Right lobe of liver (tissue), 4 donors: ENCODE measurements around the gene GIT2.
"Not testable (repeated sequence)": the region's sequence is repeated elsewhere in the genome, so short reads cannot be mapped to it uniquely, and the experiment has no call there.

Experiments used
- CTCF ChIP-seq, 4 donors: fragments of 200-600 bp in 3 of 4; fragments of 450-650 bp in 1 of 4; IDR thresholded peaks; one replicate each; pipeline versions ENCODE4 v1.5.1 to v1.8.0; 2016 to 2022; ENCODE audit warnings: antibody characterized with exemption in 4 of 4, mild to moderate bottlenecking in 2 of 4
- POLR2A ChIP-seq: fragments of 450-650 bp; IDR thresholded peaks from one replicate; pipeline ENCODE4 v1.6.1; 2017; ENCODE audit warnings: antibody characterized with exemption, mild to moderate bottlenecking
- donor health status: DM: no; HTN: no; CAD: no.
- donor health status: DM: no; HTN: no; CAD: no.
- donor health status: DM: no; HTN: yes; CAD: no.

GRCh38 chr12:109986236-109986635, 9.9 kb downstream of the GIT2 start:
- not testable (repeated sequence) for TF ChIP-seq CTCF (IDR thresholded peaks at IDR 0.05); POLR2A
